Natural killer cell (primary cell): Measurements from ENCODE around the gene KCNC4. TPM values are rescaled to one million over a fixed set of nuclear protein-coding genes. Genes with fewer than 3 reads are reported as not detected.

Experiments used
- ATAC-seq, 3 donors: fragments of 150-1000 bp in 2 of 3; fragments of 200-7000 bp in 1 of 3; cut with Tn5 transposase; 1 replicate in 1 of 3; 2 replicates in 2 of 3; pipeline ENCODE4 v1.10.0; 2021; ENCODE audit warnings: mild to moderate bottlenecking in 2 of 3, moderate library complexity in 2 of 3
- DNase-seq, 2 donors: peaks; one replicate each; pipeline versions ENCODE4 v3.0.0 to v3.0.0-alpha.2; 2013 to 2021; ENCODE audit warnings: mixed read lengths in 1 of 2
- H3K27ac ChIP-seq: one replicate; pipeline ENCODE4 v1.5.1; 2013; ENCODE audit warnings: mild to moderate bottlenecking, low read length
- H3K27me3 ChIP-seq: one replicate; pipeline ENCODE4 v1.6.1; 2013; ENCODE audit warnings: low read length; ENCODE audit not compliant: control insufficient read depth, insufficient read depth
- H3K36me3 ChIP-seq: one replicate; pipeline ENCODE4 v1.6.1; 2013; ENCODE audit warnings: low read length; ENCODE audit not compliant: control insufficient read depth, insufficient read depth
- H3K4me1 ChIP-seq: one replicate; pipeline ENCODE4 v1.6.1; 2013; ENCODE audit warnings: low read length; ENCODE audit not compliant: control insufficient read depth, insufficient read depth
- H3K4me3 ChIP-seq: one replicate; pipeline ENCODE4 v1.5.1; 2013; ENCODE audit warnings: low read length
- H3K9me3 ChIP-seq: one replicate; pipeline ENCODE4 v1.6.1; 2013; ENCODE audit warnings: low read length; ENCODE audit not compliant: control insufficient read depth, insufficient read depth
- H3K27ac Mint-ChIP-seq, 2 donors: one replicate each; pipeline ENCODE4 v1.8.0; 2022; ENCODE audit warnings: mild to moderate bottlenecking in 2 of 2, mixed read lengths in 2 of 2, moderate library complexity in 1 of 2
- H3K27me3 Mint-ChIP-seq, 2 donors: one replicate each; pipeline ENCODE4 v1.8.0; 2022; ENCODE audit warnings: low read depth in 2 of 2, mixed read lengths in 2 of 2
- H3K36me3 Mint-ChIP-seq: one replicate; pipeline ENCODE4 v1.8.0; 2022; ENCODE audit warnings: mixed read lengths
- H3K4me1 Mint-ChIP-seq, 2 donors: one replicate each; pipeline ENCODE4 v1.8.0; 2022; ENCODE audit warnings: mixed read lengths in 2 of 2
- H3K4me3 Mint-ChIP-seq: one replicate; pipeline ENCODE4 v1.8.0; 2022; ENCODE audit warnings: mild to moderate bottlenecking, moderate library complexity, mixed read lengths
- H3K9me3 Mint-ChIP-seq, 2 donors: one replicate each; pipeline ENCODE4 v1.8.0; 2022; ENCODE audit warnings: mixed read lengths in 2 of 2
- CTCF ChIP-seq: fragments of 200-600 bp; IDR thresholded peaks from one replicate; pipeline ENCODE4 v1.8.0; 2022; ENCODE audit warnings: antibody characterized with exemption
- WGBS: methylation state at CpG from one replicate; pipeline ENCODE4 v1.1.7; 2013; ENCODE audit warnings: missing lambda C conversion rate; ENCODE audit not compliant: insufficient coverage; 5-methylcytosine and 5-hydroxymethylcytosine counted together
- intact Hi-C: fragments of 100-400 bp; cut with micrococcal nuclease; formaldehyde crosslinking; loops from one replicate; pipeline ENCODE4 v1.14.2; 2022
- total RNA-seq, 4 donors: library from RNA; stranded (reverse); fragments of 120-200 nt in 1 of 4; gene quantifications; one replicate each; pipeline versions ENCODE4 v1.2.3 to v1.2.4, GENCODE V29; 2013 to 2022

Gene KCNC4
- total RNA-seq, 3 donors from 2014 or later (not counting 1 experiment from before 2014, with no cell fraction given) = 2.5 to 3.9 (median 3.3) TPM

- WGBS = 89% methylated on average over 6 of the region's 6 CpGs
- Histone ChIP-seq H3K27me3 (no peaks in the 10 kb centered on the region), H3K4me1 (no peaks in the 10 kb centered on the region), H3K4me3 (no peak overlapping the region), H3K36me3 (no peaks in the 10 kb centered on the region), H3K9me3 (no peaks in the 10 kb centered on the region), H3K27ac (no peak overlapping the region)
- intact Hi-C loops = no loop called here
- no peak overlapping the region for H3K27ac Mint-ChIP-seq
- H3K4me1 Mint-ChIP-seq = no peaks in the 10 kb centered on the region
- H3K27me3 Mint-ChIP-seq = peaks cover 6 to 21% of the 10 kb centered on the region in 2 donors
- TF ChIP-seq CTCF = no peak
- no peaks in the 10 kb centered on the region for H3K36me3 Mint-ChIP-seq
- DNase-seq = no peak
- H3K4me3 Mint-ChIP-seq = no peak overlapping the region
- ATAC-seq = no peak
- H3K9me3 Mint-ChIP-seq = no peaks in the 10 kb centered on the region
These were observed 20.9 kb upstream of the KCNC4 start for GRCh38 chr1:110189181-110189580.

DNA sequence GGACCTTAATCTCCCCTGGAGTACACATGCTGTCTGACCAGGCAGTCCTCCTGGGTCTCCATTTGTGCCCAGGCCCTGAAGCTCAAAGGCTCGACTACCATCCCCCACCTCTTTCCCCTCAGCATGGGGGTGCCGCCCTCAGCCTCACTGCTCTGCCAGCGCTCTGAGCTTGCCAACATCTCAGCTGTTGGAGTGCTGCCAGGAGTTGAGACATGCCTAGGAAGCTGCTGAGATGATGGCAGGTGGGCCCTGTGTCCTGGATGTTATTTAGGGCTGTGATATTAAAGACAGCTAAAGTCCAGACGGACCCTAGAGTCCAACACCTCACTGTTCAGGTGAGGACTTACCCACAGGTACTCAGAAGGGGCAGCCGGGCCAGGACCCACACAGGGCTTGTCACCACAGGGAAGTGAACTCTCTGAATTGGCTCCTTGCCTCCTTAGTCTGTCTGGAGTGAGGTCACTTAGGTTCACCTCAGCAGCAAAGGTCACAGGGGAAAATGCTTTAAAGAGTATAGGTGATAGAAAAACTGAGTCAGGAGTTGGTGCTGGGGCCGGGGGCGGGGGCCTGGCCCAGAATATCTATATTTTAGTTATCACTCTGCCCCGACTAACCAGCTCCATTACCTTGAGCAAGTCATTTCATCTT, 19.7 kb upstream of the KCNC4 start:
- Mint-ChIP-seq H3K36me3 (no peaks in the 10 kb centered on the region), H3K27me3 (peaks cover 0 to 18% of the 10 kb centered on the region in 2 donors), H3K4me3 (no peak overlapping the region), H3K9me3 (no peaks in the 10 kb centered on the region), H3K27ac (no peak overlapping the region), H3K4me1 (no peaks in the 10 kb centered on the region)
- intact Hi-C loops = no loop called here
- no peak for TF ChIP-seq CTCF
- Histone ChIP-seq H3K27me3 (no peaks in the 10 kb centered on the region), H3K36me3 (no peaks in the 10 kb centered on the region), H3K27ac (no peak overlapping the region), H3K4me1 (no peaks in the 10 kb centered on the region), H3K4me3 (no peak overlapping the region), H3K9me3 (no peaks in the 10 kb centered on the region)
- 62% methylated on average over 8 of the region's 8 CpGs for WGBS
- no peak for DNase-seq
- no peak for ATAC-seq

DNA sequence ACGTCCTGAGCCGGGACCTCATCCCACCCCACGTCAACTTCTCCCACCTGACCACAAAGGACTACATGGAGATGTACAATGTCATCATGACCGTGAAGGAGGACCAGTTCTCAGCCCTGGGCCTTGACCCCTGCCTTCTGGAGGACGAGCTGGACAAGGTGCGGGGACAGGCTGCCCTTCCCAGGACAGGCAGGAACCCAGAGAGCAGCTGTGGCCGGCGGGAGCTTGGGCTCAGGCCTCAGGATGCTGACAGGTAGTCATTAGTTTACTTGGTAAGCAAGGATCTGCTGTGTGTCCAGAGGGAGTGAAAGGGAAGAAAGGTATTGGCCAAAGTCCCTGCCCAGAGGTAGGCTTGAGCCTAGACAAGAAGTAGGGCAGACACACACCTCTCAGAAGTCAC, 17.6 kb upstream of the KCNC4 start:
- TF ChIP-seq CTCF = no peak
- H3K4me1 Mint-ChIP-seq = peaks cover 4 to 5% of the 10 kb centered on the region in 2 donors
- H3K36me3 Mint-ChIP-seq = no peaks in the 10 kb centered on the region
- peaks cover 0 to 11% of the 10 kb centered on the region in 2 donors for H3K27me3 Mint-ChIP-seq
- ATAC-seq = no peak
- no peaks in the 10 kb centered on the region for H3K9me3 Mint-ChIP-seq
- WGBS = 82% methylated on average over 8 of the region's 8 CpGs
- H3K27me3 ChIP-seq = no peaks in the 10 kb centered on the region
- no peak for DNase-seq
- H3K4me3 ChIP-seq = no peak overlapping the region
- H3K27ac Mint-ChIP-seq = no peak overlapping the region
- no peak overlapping the region for H3K27ac ChIP-seq
- no peaks in the 10 kb centered on the region for H3K4me1 ChIP-seq
- no peak overlapping the region for H3K4me3 Mint-ChIP-seq
- intact Hi-C loops = no loop called here
- no peaks in the 10 kb centered on the region for H3K9me3 ChIP-seq
- no peaks in the 10 kb centered on the region for H3K36me3 ChIP-seq

DNA sequence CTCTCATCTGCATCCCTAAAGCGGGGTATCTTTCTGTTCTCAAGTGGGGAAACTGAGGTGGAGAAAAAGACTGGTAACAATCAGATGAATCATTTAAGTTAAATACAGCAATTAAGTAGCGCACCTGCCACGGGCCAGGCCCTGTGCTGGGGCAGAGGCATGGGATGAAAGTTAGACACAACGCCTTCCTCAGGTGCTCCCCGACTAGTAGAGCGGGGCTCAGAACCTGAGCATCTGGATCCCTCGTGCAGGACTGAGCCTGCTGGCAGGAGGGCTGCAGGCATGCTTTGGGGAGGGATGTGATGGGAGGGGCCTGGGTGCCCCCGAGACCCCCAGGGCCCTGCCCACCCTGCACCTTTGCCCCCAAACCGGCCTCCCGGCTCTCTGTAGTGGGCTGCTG, 14.9 kb upstream of the KCNC4 start:
- TF ChIP-seq CTCF = no peak

More for the DNA sequence above, 14.9 kb upstream of the KCNC4 start:
- 92% methylated on average over 10 of the region's 10 CpGs for WGBS
- H3K27me3 ChIP-seq = no peaks in the 10 kb centered on the region
- no peaks in the 10 kb centered on the region for H3K36me3 ChIP-seq
- ATAC-seq (no peak), DNase-seq (no peak)
- no peaks in the 10 kb centered on the region for H3K36me3 Mint-ChIP-seq
- H3K9me3 Mint-ChIP-seq = no peaks in the 10 kb centered on the region
- H3K4me1 Mint-ChIP-seq = peaks cover 4 to 5% of the 10 kb centered on the region in 2 donors
- H3K4me3 Mint-ChIP-seq = no peak overlapping the region
- H3K9me3 ChIP-seq = no peaks in the 10 kb centered on the region
- no peaks in the 10 kb centered on the region for H3K27me3 Mint-ChIP-seq
- no peaks in the 10 kb centered on the region for H3K4me1 ChIP-seq
- no peak overlapping the region for H3K27ac Mint-ChIP-seq
- H3K4me3 ChIP-seq = no peak overlapping the region
- intact Hi-C loops = no loop called here
- no peak overlapping the region for H3K27ac ChIP-seq
